DMS 273 treated with DMSO at 0.1 percent for 48 hours (cell line): Measurements from ENCODE around the gene BAIAP2.
A peak's percentile ranks its signal among the peaks of the same experiment; 100 is the strongest.
"Not testable (repeated sequence)": the region's sequence is repeated elsewhere in the genome, so short reads cannot be mapped to it uniquely, and the experiment has no call there.

Experiments used
- DNase-seq: peaks from one replicate; lab custom pipeline; 2025; lab: John Stamatoyannopoulos, UW

BAIAP2 gene

DNA sequence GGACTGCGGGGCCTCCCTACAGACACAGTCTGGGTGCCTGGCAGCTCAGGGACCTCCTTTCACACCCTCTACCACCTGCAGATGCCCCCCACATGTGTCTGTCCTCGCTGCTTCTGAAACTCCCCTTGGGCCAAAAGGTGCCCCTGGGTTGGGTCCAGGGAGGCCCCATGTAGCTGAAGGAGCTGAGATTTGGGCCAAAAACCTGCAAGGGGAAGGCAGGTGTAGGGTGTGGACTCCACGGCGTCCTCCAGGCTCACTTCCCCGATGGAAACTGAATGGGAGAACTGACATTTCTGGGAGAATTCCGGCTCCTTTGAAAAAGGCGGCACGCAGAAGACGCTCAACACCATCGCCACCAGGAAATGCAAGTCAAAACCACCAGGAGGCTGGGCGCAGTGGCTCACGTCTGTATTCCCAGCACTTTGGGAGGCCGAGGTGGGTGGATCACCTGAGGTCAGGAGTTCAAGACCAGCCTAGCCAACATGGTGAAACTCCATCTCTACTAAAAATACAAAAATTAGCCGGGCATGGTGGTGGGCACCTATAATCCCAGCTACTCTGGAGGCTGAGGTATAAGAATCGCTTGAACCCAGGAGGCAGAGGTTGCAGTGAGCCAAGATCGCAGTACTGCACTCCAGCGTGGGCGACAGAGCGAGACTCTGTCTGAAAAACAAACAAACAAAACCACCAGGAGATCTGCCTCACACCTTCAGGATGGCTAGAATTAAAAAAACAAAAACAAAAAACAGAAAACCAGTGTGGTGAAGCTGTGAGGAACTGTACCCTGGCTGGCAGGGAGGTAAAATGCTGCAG is 13.2 kb upstream of the BAIAP2 start:
- DNase-seq: no peak

- no peak for DNase-seq
These were observed 12.6 kb upstream of the BAIAP2 start for GRCh38 chr17:81022344-81022676.

- no peak for DNase-seq
These were observed 9.7 kb upstream of the BAIAP2 start for GRCh38 chr17:81025065-81025740.

- no peak for DNase-seq
These were observed 9.2 kb upstream of the BAIAP2 start for GRCh38 chr17:81025741-81026129.

GRCh38 chr17:81026266-81027036 is 8.5 kb upstream of the BAIAP2 start:
- no peak for DNase-seq

DNA sequence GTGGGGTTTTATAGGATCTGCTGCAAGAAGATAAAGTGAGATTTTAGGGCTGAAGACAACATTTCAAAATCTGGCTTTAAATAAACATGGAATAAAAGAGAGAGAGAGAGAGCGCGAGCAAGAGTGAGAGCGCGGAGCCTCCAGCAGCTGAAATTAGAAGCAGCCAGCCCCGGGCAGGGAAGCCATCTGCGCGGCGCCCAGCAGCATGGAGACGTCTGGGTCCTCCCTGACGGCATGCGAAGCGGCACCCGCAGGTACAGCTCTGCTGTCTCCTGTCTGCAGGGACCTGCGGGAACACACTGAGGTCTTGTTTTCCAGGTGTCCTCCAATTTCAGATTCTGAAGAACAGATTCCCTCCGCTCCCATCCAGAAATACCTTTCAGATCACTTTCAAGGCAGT is 7.9 kb upstream of the BAIAP2 start:
- no peak for DNase-seq

DNA sequence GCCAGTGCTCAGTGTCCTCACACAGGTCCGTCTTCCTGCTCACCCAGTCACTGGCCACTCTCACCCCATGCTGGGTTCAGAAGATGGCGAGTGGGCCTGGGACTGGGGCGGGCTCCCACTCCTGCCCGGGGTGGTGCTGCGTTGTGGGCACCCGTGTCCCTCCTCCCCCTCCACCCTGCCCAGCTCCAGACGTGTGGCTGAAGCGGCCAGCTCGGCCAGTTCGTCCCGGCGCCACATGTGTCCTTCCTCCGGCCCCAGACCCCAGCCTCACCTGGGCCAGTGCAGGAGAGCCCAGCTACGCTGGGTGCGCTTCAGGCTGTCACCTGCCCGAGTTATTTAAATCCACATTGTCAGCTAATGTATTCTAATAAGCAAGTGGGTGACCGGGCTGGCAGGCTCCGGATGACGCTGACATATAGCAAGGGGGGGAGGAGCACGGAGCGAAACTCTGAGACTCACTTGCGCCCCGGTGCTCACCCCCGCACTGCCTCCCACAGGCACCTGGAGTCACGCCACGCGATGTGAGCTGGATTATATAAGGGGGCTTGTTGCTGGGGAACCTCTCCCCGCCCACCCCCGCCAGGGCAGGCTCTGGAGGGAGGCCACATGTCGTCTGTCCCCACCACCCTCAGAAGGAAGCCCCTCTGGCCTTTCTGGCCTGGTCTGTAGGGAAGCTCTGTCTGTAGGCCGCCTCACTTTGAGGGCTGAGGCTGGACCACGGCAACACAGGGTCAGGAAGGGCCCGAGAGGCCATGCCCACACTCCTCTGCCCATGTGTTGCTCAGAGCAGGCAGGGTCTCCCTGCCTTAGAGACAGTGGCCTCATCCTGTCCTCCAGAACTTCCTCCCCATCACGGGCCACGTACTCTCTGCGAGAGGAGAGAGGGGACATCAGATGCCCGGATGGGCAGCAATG is 7.1 kb upstream of the BAIAP2 start:
- DNase-seq: no peak

GRCh38 chr17:81028506-81028858 is 6.5 kb upstream of the BAIAP2 start:
- DNase-seq: no peak

GRCh38 chr17:81029859-81030258 is 5.1 kb upstream of the BAIAP2 start:
- no peak for DNase-seq

DNA sequence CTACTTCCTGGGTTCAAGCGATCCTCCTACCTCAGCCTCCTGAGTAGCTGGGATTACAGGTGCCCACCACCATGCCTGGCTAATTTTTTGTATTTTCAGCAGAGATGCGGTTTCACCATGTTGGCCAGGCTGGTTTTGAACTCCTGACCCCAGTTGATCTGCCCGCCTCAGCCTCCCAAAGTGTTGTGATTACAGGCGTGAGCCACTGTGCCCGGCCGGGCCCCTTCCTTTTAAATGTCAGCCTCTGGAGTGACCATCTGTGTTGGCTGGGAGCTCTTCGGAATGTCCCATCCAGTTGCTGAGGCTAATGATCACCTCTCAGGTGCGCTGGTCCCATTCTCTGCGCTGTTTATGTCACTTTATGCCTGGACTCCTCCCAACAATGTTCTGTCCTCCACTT is 4.6 kb upstream of the BAIAP2 start:
- not testable (repeated sequence) for DNase-seq

DNA sequence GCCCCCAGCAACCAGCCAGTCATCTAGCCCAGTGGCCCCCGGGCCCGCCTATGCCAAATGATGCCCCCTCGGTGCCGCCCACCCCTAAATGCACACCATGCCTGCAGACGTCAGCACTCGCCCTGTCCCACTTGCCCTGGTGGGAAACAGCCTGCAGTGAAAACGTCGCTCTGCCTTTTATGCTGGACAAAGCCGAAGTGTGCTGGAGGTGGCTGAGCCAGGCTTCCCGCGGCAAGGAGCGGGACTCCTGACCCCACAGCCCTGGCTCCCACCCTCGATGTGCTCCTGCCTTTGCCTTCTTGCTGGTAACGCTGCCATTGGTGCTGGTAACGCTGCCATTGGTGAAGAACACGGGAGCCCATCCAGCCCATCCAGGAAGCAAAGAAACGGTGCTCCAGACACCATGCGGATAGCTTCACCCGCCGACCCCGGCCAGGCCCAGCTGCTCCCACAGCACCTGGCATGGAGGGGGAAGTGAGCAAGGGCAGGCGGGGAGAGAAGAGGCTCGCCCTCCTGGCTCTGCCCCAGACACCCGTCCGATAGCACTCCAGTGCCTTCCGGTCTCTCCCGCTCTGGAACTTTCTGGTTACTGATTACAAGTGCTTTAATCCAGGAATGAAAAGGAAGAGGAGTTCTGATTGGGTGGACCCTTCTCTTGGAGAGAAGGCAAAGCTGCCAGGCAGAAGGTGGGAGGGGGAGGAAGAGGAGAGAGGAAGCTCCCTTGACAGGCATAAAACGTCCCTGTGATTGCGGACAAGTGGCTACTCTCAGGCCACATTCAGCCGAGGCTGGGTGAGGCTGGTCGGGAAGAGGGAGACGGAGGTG is 4.0 kb upstream of the BAIAP2 start:
- no peak for DNase-seq

- no peak for DNase-seq
These were observed 3.1 kb upstream of the BAIAP2 start for GRCh38 chr17:81031566-81032550.

GRCh38 chr17:81032641-81033480 is 2.1 kb upstream of the BAIAP2 start:
- no peak for DNase-seq

- DNase-seq: no peak
These were observed 1.3 kb upstream of the BAIAP2 start for GRCh38 chr17:81033535-81034167.

DNA sequence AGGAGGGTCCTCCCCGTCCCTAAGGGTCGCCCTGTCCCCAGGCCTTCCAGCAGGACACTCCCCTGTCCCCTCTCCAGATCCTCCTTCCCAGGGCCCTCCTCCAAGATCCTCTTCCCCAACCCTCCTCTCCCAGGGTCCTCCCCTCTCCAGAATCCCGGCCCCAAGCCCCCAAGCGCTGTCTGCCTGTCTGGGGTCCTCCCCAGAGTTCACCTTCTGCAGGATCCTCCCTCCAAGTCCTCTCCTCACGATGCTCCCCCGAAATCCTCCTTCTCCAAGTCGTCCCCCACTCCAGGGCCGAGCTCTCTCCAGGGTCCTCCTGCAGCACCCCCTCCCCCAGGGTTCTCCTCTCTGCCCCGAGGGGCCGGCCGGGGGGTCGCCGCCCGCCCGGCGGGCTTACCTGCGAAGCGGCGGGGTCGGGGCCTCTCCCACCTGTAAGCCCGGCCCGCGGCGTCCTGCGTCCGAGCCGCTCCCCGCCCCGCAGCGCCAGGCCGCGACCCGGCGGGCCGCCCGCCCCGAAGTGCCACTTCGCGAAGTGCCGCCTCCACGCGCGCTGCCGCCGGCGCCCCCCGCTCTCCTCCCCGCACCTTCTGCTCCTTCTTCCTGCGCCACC is 678 bp upstream of the BAIAP2 start:
- no peak for DNase-seq

GRCh38 chr17:81035521-81036196 is 708 bp downstream of the BAIAP2 start:
- DNase-seq: no peak

DNA sequence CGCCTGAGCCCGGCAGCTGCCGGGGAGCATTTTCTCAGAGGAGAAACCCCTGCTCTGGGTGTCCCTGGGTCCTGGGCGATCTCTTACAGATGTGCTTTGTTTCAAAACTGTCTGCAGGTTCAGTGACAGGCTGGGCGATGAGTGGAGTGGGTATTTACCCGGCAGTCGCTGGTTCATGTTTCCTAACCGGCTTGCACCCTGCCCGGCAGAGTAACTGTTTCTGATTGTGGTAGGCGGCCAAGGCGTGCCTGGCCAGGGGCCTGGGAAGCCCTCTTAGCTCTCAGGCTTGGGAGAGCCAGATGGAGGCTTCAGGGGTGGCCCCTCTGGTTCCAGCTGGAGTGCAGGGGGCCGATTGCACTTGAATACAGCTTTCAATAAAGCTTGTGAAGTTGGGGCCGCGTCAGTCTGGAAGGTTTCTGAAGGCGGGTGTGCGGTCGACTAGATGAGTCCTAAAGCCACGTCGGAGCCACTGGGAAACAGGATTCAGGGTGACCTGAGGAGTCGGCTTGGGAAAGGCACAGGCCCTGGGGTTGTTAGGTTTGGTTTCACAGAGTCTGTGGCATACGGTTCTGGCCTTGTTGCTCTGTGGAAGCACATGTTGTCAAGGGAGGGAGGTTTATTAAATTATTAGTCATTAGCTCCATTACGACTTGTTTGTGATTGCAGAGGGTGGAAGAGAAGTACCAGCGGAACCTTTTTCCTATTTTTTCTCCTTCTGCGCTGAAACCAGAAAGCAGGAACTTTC is 1.4 kb downstream of the BAIAP2 start:
- peak; percentile 69 for DNase-seq
